KMS-11 (cell line): ENCODE data around the gene LHX5.

Experiments used
- H2AFZ ChIP-seq: fragments of 200-600 bp; sonication (generic); 2 replicates; pipeline ENCODE4 v1.6.1; 2016; ENCODE audit warnings: antibody characterized with exemption, mixed run types, low read depth
- H3K27ac ChIP-seq: fragments of 200-600 bp; sonication (generic); 2 replicates; pipeline ENCODE4 v1.6.1; 2016; ENCODE audit warnings: mild to moderate bottlenecking, mixed run types
- H3K27me3 ChIP-seq: fragments of 200-600 bp; sonication (generic); 2 replicates; pipeline ENCODE4 v1.6.1; 2017; ENCODE audit warnings: mild to moderate bottlenecking, low read depth, mixed run types, moderate library complexity; ENCODE audit not compliant: insufficient read depth
- H3K36me3 ChIP-seq: fragments of 200-600 bp; sonication (generic); 2 replicates; pipeline ENCODE4 v1.6.1; 2017; ENCODE audit warnings: mild to moderate bottlenecking, mixed run types; ENCODE audit not compliant: insufficient read depth
- H3K4me1 ChIP-seq: fragments of 200-600 bp; sonication (generic); 2 replicates; pipeline ENCODE4 v1.6.1; 2016; ENCODE audit warnings: mild to moderate bottlenecking, low read depth, mixed run types; ENCODE audit not compliant: poor library complexity, severe bottlenecking
- H3K4me2 ChIP-seq: fragments of 200-600 bp; sonication (generic); 2 replicates; pipeline ENCODE4 v1.7.0; 2016; ENCODE audit warnings: mild to moderate bottlenecking, mixed run types
- H3K4me3 ChIP-seq: fragments of 200-600 bp; sonication (generic); IDR thresholded peaks from 2 replicates; pipeline ENCODE4 v1.6.1; 2017; ENCODE audit warnings: low read depth, low read length, mixed read lengths; ENCODE audit not compliant: insufficient read depth
- H3K79me2 ChIP-seq: fragments of 200-600 bp; sonication (generic); 2 replicates; pipeline ENCODE4 v1.6.1; 2016; ENCODE audit warnings: low read depth, mixed run types; ENCODE audit not compliant: insufficient read depth
- H3K9ac ChIP-seq: fragments of 200-600 bp; sonication (generic); 2 replicates; pipeline ENCODE4 v1.6.1; 2016; ENCODE audit warnings: mild to moderate bottlenecking, mixed run types
- H4K20me1 ChIP-seq: fragments of 200-600 bp; sonication (generic); 2 replicates; pipeline ENCODE4 v1.6.1; 2016; ENCODE audit warnings: mild to moderate bottlenecking, mixed run types; ENCODE audit not compliant: insufficient read depth
- CTCF ChIP-seq: fragments of 200-600 bp; sonication (generic); conservative IDR thresholded peaks from 2 replicates; pipeline ENCODE4 v1.6.1; 2017; ENCODE audit warnings: low read depth, mild to moderate bottlenecking, antibody characterized with exemption, low read length, moderate library complexity, mixed read lengths

Gene LHX5

GRCh38 chr12:113473942-113474341, 2.3 kb upstream of the LHX5 start:
- Histone ChIP-seq H3K9ac (no peak overlapping the region), H3K79me2 (no peaks in the 10 kb centered on the region), H2AFZ (no peak overlapping the region), H3K4me2 (peak overlapping the region; percentile 24; the same call in 1 of the 2 replicates), H3K36me3 (no peaks in the 10 kb centered on the region), H3K27me3 (peaks cover 11% of the 10 kb centered on the region; the same call in 1 of the 2 replicates), H3K4me3 (no peak overlapping the region), H3K27ac (no peak overlapping the region), H4K20me1 (no peaks in the 10 kb centered on the region), H3K4me1 (no peaks in the 10 kb centered on the region)
- TF ChIP-seq CTCF: no peak

GRCh38 chr12:113473400-113473799, 1.7 kb upstream of the LHX5 start:
- no peak for TF ChIP-seq CTCF
- H3K4me3 ChIP-seq: no peak overlapping the region
- no peaks in the 10 kb centered on the region for H3K36me3 ChIP-seq
- no peak overlapping the region for H2AFZ ChIP-seq
- H3K27me3 ChIP-seq: peaks cover 16% of the 10 kb centered on the region; the same call in 1 of the 2 replicates
- H4K20me1 ChIP-seq: no peaks in the 10 kb centered on the region
- no peak overlapping the region for H3K27ac ChIP-seq
- no peak overlapping the region for H3K4me2 ChIP-seq
- H3K79me2 ChIP-seq: no peaks in the 10 kb centered on the region
- H3K9ac ChIP-seq: no peak overlapping the region
- no peaks in the 10 kb centered on the region for H3K4me1 ChIP-seq

GRCh38 chr12:113472191-113473121, 785 bp upstream of the LHX5 start:
- no peaks in the 10 kb centered on the region for H3K4me1 ChIP-seq
- no peak overlapping the region for H2AFZ ChIP-seq
- TF ChIP-seq CTCF: no peak
- no peak overlapping the region for H3K9ac ChIP-seq
- no peaks in the 10 kb centered on the region for H4K20me1 ChIP-seq
- H3K27me3 ChIP-seq: peaks cover 26% of the 10 kb centered on the region; the same call in 1 of the 2 replicates
- no peaks in the 10 kb centered on the region for H3K79me2 ChIP-seq
- H3K36me3 ChIP-seq: no peaks in the 10 kb centered on the region
- no peak overlapping the region for H3K27ac ChIP-seq
- H3K4me3 ChIP-seq: no peak overlapping the region
- no peak overlapping the region for H3K4me2 ChIP-seq

- H3K4me2 ChIP-seq: no peak overlapping the region
- H3K27me3 ChIP-seq: peaks cover 39% of the 10 kb centered on the region; the same call in 1 of the 2 replicates
- H3K79me2 ChIP-seq: no peaks in the 10 kb centered on the region
- no peak overlapping the region for H3K27ac ChIP-seq
- no peaks in the 10 kb centered on the region for H4K20me1 ChIP-seq
- H3K9ac ChIP-seq: no peak overlapping the region
- H3K36me3 ChIP-seq: no peaks in the 10 kb centered on the region
- H3K4me1 ChIP-seq: no peaks in the 10 kb centered on the region
- no peak overlapping the region for H3K4me3 ChIP-seq
- H2AFZ ChIP-seq: no peak overlapping the region
- TF ChIP-seq CTCF: no peak
Observed at GRCh38 chr12:113470871-113471618, 626 bp downstream of the LHX5 start.
